AG09309 (cell line): Measurements from ENCODE around the gene ZBTB37.

Experiments used
- DNase-seq: peaks from one replicate; pipeline ENCODE4 v3.0.0-alpha.2; 2010; ENCODE audit warnings: low read depth
- H3K4me3 ChIP-seq: 2 replicates; pipeline ENCODE4 v1.5.1; 2011; ENCODE audit warnings: mild to moderate bottlenecking, low read depth, low read length, moderate library complexity; ENCODE audit not compliant: control insufficient read depth
- CTCF ChIP-seq: IDR thresholded peaks from 2 replicates; pipeline ENCODE4 v1.5.1; 2011; ENCODE audit warnings: mild to moderate bottlenecking, low read depth, low read length, inconsistent platforms; ENCODE audit not compliant: insufficient read depth, control insufficient read depth; ENCODE audit errors: missing control alignments

ZBTB37 gene

GRCh38 chr1:173903827-173904531 is 35.8 kb downstream of the ZBTB37 start:
- H3K4me3 ChIP-seq = no peak overlapping the region
- TF ChIP-seq CTCF = no peak
- no peak for DNase-seq

- no peak overlapping the region for H3K4me3 ChIP-seq
- DNase-seq = no peak
- TF ChIP-seq CTCF = no peak
Observed at GRCh38 chr1:173913111-173913510, 44.9 kb downstream of the ZBTB37 start.

DNA sequence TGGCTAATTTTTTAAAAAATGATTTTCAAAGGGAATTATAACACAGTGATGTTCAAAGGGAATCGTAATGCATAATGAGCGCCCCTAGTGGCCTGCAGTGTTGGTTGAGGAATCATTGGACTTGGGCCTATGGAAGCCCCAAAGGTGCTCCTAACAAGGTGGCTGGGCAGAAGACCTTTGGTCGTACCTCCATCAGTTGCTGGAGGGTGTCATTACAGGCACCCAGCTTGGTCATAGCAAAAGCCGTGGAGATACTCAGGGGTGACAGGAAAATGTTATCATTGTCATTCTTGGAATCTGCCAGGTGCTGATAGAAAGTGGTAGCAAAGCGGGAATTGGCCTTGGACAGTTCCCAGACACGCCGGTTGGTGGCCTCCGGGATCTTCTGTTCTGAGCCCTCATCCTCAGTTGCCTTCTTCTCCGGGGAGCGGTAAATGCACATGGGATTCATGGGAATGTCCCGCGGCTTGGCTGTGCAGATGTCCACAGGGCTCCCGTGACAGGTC is 46.2 kb downstream of the ZBTB37 start:
- DNase-seq = no peak
- TF ChIP-seq CTCF = peak; percentile 58
- no peak overlapping the region for H3K4me3 ChIP-seq

GRCh38 chr1:173915596-173915995 is 47.4 kb downstream of the ZBTB37 start:
- TF ChIP-seq CTCF = no peak
- no peak overlapping the region for H3K4me3 ChIP-seq

DNA sequence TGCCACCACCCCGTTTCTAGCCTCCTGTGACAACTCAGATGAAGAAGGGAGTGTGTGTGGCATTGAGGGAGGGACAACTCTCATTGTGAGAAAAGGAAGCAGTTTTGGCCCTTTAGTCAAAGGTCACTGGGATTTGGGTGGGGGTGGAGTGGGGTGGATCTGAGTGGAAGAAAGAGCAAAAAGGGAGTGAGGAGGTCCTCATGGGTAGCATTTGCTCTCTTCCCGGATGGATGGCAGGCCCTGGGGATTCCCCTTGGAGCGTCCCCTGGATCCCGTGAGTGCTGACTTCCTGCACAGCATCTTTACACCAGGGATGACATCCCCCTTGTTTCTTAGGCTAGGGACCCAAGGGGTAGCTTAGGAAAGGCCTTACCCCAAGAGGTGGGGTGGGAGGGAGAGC is 48.5 kb downstream of the ZBTB37 start:
- no peak for TF ChIP-seq CTCF
- no peak overlapping the region for H3K4me3 ChIP-seq
- no peak for DNase-seq

More at GRCh38 chr1:173915596-173915995, 47.4 kb downstream of the ZBTB37 start:
- no peak for DNase-seq

DNA sequence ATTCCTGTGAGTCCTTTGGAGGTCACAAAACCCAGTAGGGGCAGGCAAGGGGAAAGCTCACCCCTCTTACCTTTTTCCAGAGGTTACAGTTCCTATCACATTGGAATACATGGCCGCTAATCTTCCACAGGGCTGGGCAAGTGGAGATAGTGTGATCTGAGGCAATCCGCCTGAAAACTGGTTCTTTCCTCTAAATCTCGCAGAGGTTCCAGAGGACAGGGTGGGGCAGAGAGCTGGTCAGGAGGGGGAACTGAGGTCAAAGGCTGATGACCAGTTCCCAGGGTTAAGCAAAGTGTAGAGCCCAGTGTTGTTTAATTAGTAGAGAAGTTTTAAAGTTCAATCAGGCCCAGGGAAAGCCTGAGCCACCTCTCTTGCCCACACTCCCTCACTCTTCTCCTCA is 49.0 kb downstream of the ZBTB37 start, which contains the start of gene SERPINC1:
Gene SERPINC1, minus strand, starts transcription at position 179 of the 400 bp plus-strand sequence. Its CDS starts 68 bp downstream, at position 111.
- TF ChIP-seq CTCF = no peak
- no peak within 1 kb of the TSS for H3K4me3 ChIP-seq
- no peak for DNase-seq
